H1 (cell line): ENCODE results near the gene AANAT. TPM values are rescaled to one million over a fixed set of nuclear protein-coding genes. Genes with fewer than 3 reads are reported as not detected.

Experiments used
- RFX5 ChIP-seq: IDR thresholded peaks from 2 replicates; pipeline ENCODE4 v1.6.1; 2011; ENCODE audit warnings: low read depth, low read length, improper control_type of control experiment, borderline replicate concordance
- SIN3A ChIP-seq, 2 experiments: IDR thresholded peaks in 1 of 2; conservative IDR thresholded peaks in 1 of 2; 2 replicates each; pipeline ENCODE4 v1.6.1; 2011 to 2012; ENCODE audit warnings: low read length in 2 of 2, improper control_type of control experiment in 1 of 2, low read depth in 1 of 2, mild to moderate bottlenecking in 1 of 2
- SP4 ChIP-seq: IDR thresholded peaks from 2 replicates; pipeline ENCODE4 v1.6.1; 2012; ENCODE audit warnings: low read length, inconsistent platforms
- polyA plus RNA-seq, 7 experiments: library from polyadenylated mRNA; depleted of rRNA in 3 of 7; stranded (reverse) in 5 of 7; unstranded in 2 of 7; fragments of >200 nt in 5 of 7; fragments of 200-250 nt in 2 of 7; gene quantifications; 1 replicate in 5 of 7; 2 replicates in 1 of 7; 4 replicates in 1 of 7; pipeline versions ENCODE4 v1.2.1 to v1.2.3, GENCODE V29; 2011 to 2013; ENCODE audit warnings: missing spikeins in 2 of 7, mixed read lengths in 2 of 7
- total RNA-seq: library from RNA; stranded (reverse); fragmentation: NEBNext Ultra II Directional; extraction: Animal tissue kit (Norgen Biotek cat#: 25700); gene quantifications from 2 replicates; pipeline ENCODE4 v1.2.1, GENCODE V29; 2021

AANAT gene
- total and polyA plus RNA-seq, 2 of the 8 experiments (the other 6 are each of a cell fraction or from before 2014, with no cell fraction given), result 0.53 TPM; not detected in 1

GRCh38 chr17:76481071-76481655 lies 13.8 kb downstream of the AANAT start (continued):
- TF ChIP-seq SIN3A (conservative IDR thresholded peaks at IDR 0.05 in 1 of 2, IDR thresholded peaks at IDR 0.05 in 1 of 2; ENCODE audit: low read depth in 1 of 2, low read length in 2 of 2) (no peak), SP4 (no peak), RFX5 (no peak)
- TF ChIP-seq, all 59 proteins: peak for 0
